Kidney epithelial cell (primary cell): ENCODE results near the gene GRM5. TPM values are rescaled to one million over a fixed set of nuclear protein-coding genes. Genes with fewer than 3 reads are reported as not detected.
A peak's percentile ranks its signal among the peaks of the same experiment; 100 is the strongest.

Experiments used
- DNase-seq: peaks from one replicate; pipeline ENCODE4 v3.0.0-alpha.2; 2010; ENCODE audit warnings: low read depth
- H3K27me3 ChIP-seq: 2 replicates; pipeline ENCODE4 v1.6.0; 2011; ENCODE audit warnings: low read length; ENCODE audit not compliant: control insufficient read depth, insufficient read depth
- H3K36me3 ChIP-seq: 2 replicates; pipeline ENCODE4 v1.5.1; 2011; ENCODE audit warnings: low read length; ENCODE audit not compliant: control insufficient read depth, insufficient read depth
- H3K4me3 ChIP-seq: 2 replicates; pipeline ENCODE4 v1.5.1; 2011; ENCODE audit warnings: low read depth, mild to moderate bottlenecking, control low read depth, low read length
- CTCF ChIP-seq: IDR thresholded peaks from 2 replicates; pipeline ENCODE4 v1.5.1; 2011; ENCODE audit warnings: mild to moderate bottlenecking, moderate library complexity, low read length, control low read depth, inconsistent platforms; ENCODE audit not compliant: insufficient read depth, poor library complexity, severe bottlenecking
- total RNA-seq: library from RNA; depleted of rRNA; stranded (reverse); fragments of >200 nt; gene quantifications from 2 replicates; pipeline ENCODE4 v1.2.3, GENCODE V29; 2015

GRM5 gene
- total RNA-seq, 1 donor from 2014 or later: 0.17 TPM

- no peak overlapping the region for H3K4me3 ChIP-seq
- H3K36me3 ChIP-seq: no peaks in the 10 kb centered on the region
- DNase-seq: no peak
- no peaks in the 10 kb centered on the region for H3K27me3 ChIP-seq
- TF ChIP-seq CTCF: no peak
Observed at GRCh38 chr11:88799771-88800500, 265.8 kb downstream of the GRM5 start.

GRCh38 chr11:88790182-88790581 is 275.6 kb downstream of the GRM5 start:
- TF ChIP-seq CTCF: no peak
- no peak for DNase-seq
- no peaks in the 10 kb centered on the region for H3K36me3 ChIP-seq

GRCh38 chr11:88779577-88779976 is 286.2 kb downstream of the GRM5 start:
- Histone ChIP-seq H3K27me3 (no peaks in the 10 kb centered on the region), H3K4me3 (no peak overlapping the region), H3K36me3 (no peaks in the 10 kb centered on the region)
- TF ChIP-seq CTCF: no peak
- DNase-seq: peak; percentile 4

More at GRCh38 chr11:88790182-88790581, 275.6 kb downstream of the GRM5 start:
- Histone ChIP-seq H3K4me3 (no peak overlapping the region), H3K27me3 (no peaks in the 10 kb centered on the region)

- no peak for DNase-seq
- H3K4me3 ChIP-seq: no peak overlapping the region
- TF ChIP-seq CTCF: no peak
- no peaks in the 10 kb centered on the region for H3K36me3 ChIP-seq
- H3K27me3 ChIP-seq: no peaks in the 10 kb centered on the region
Observed at GRCh38 chr11:88770475-88771079, 295.2 kb downstream of the GRM5 start.

GRCh38 chr11:88744140-88744539 is 321.6 kb downstream of the GRM5 start:
- DNase-seq: no peak
- TF ChIP-seq CTCF: no peak
- Histone ChIP-seq H3K27me3 (no peaks in the 10 kb centered on the region), H3K4me3 (no peak overlapping the region), H3K36me3 (no peaks in the 10 kb centered on the region)

- Histone ChIP-seq H3K27me3 (no peaks in the 10 kb centered on the region), H3K36me3 (no peaks in the 10 kb centered on the region), H3K4me3 (no peak overlapping the region)
- TF ChIP-seq CTCF: no peak
- DNase-seq: no peak
Observed at GRCh38 chr11:88739524-88739923, 326.3 kb downstream of the GRM5 start.
